Medulla oblongata (tissue), 1 donor: ENCODE data around the gene SPNS2.

ENCODE experiments used
- DNase-seq: peaks from one replicate; pipeline ENCODE4 v3.0.0-alpha.2; 2015; ENCODE audit errors: extremely low spot score

Gene SPNS2

DNA sequence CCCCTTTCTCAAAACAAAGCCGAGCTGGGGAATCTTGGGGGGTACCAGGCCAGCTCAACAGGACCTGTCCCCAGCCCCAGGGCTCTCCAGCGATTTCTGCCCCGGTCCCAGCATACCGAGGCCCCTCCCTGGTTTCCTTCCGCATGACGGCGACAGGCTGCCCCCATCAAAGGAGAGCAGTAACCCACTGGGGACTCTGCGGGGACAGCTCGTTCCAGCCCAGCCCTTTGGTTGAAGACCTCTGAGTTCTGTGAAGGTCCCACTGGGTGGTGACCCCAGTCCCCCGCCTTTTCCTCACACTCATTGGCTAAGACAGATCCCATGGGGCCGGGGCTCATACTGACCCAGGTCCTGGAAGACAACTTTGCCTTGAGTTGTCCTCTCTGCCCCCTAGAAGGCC lies 89.7 kb downstream of the SPNS2 start:
- DNase-seq: no peak
